Measurements from ENCODE around the gene WDR6.

The WDR6 gene

DNA sequence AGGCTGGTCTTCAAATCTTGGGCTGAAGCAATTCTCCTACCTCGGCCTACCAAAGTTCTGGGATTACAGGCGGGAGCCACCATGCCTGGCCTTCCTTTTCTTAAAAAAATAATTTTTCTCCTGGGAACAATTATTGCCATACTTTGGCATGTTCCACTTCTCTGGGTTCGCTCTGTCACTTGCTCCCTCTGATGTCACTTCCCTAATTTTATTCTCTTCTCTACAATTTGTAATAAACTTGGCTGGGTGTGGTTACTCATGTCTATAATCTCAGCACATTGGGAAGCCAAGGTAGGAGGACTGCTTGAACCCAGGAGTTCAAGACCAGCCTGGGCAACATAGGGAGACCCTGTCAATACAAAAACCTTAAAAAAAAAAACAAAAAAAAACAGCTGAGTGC lies 28.1 kb downstream of the WDR6 start:
- TF ChIP-seq MYC (IDR thresholded peaks at IDR 0.05; ENCODE audit: low read depth, low read length) = no peak
- TF ChIP-seq, protein P1, sequence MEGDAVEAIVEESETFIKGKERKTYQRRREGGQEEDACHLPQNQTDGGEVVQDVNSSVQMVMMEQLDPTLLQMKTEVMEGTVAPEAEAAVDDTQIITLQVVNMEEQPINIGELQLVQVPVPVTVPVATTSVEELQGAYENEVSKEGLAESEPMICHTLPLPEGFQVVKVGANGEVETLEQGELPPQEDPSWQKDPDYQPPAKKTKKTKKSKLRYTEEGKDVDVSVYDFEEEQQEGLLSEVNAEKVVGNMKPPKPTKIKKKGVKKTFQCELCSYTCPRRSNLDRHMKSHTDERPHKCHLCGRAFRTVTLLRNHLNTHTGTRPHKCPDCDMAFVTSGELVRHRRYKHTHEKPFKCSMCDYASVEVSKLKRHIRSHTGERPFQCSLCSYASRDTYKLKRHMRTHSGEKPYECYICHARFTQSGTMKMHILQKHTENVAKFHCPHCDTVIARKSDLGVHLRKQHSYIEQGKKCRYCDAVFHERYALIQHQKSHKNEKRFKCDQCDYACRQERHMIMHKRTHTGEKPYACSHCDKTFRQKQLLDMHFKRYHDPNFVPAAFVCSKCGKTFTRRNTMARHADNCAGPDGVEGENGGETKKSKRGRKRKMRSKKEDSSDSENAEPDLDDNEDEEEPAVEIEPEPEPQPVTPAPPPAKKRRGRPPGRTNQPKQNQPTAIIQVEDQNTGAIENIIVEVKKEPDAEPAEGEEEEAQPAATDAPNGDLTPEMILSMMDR (IDR thresholded peaks at IDR 0.05; ENCODE audit: low read depth, low read length) = no peak
- no peak for TF ChIP-seq MAX (IDR thresholded peaks at IDR 0.05; ENCODE audit: low read depth, low read length)
- TF ChIP-seq POLR2A (IDR thresholded peaks at IDR 0.05; ENCODE audit: extremely low read depth, insufficient read length) = no peak
- DNase-seq (ENCODE audit: low read depth) = no peak
- H3K4me3 ChIP-seq (ENCODE audit: low read depth, low read length) = no peak overlapping the region

DNA sequence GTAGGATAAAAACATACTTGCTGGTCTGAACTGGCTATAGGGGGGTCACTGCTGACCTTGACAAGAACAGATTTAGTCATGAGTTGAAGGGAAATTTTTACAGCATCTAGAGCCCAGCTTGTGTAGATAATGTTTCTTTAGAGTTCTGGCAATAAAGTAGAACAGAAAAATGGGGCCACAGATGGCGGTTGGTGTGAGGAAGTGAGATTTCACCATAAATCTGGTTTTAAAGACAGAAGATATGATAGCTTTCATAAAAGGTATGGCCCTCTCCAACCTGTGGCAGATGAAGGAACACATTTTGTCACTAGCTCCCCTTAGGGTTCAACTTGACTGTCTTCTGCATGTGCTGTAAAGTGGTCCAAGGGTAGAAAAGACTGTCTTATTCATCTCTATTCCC lies 46.4 kb downstream of the WDR6 start:
- H3K4me3 ChIP-seq (ENCODE audit: low read depth, low read length) = no peak overlapping the region
- no peak for DNase-seq (ENCODE audit: low read depth)
- no peak for TF ChIP-seq POLR2A (IDR thresholded peaks at IDR 0.05; ENCODE audit: extremely low read depth, insufficient read length)
- no peak for TF ChIP-seq MAX (IDR thresholded peaks at IDR 0.05; ENCODE audit: low read depth, low read length)
- no peak for TF ChIP-seq MYC (IDR thresholded peaks at IDR 0.05; ENCODE audit: low read depth, low read length)
- TF ChIP-seq, protein P1 (IDR thresholded peaks at IDR 0.05; ENCODE audit: low read depth, low read length) = no peak

- TF ChIP-seq POLR2A (IDR thresholded peaks at IDR 0.05; ENCODE audit: extremely low read depth, insufficient read length) (no peak), MYC (IDR thresholded peaks at IDR 0.05; ENCODE audit: low read depth, low read length) (no peak), MAX (IDR thresholded peaks at IDR 0.05; ENCODE audit: low read depth, low read length) (no peak)
- TF ChIP-seq, protein P1 (IDR thresholded peaks at IDR 0.05; ENCODE audit: low read depth, low read length) = no peak
- DNase-seq (ENCODE audit: low read depth) = no peak
- H3K4me3 ChIP-seq (ENCODE audit: low read depth, low read length) = no peak overlapping the region
These were observed 47.2 kb downstream of the WDR6 start for GRCh38 chr3:49054344-49054862.

GRCh38 chr3:49057268-49057667 lies 50.1 kb downstream of the WDR6 start:
- no peak for DNase-seq (ENCODE audit: low read depth)
- no peak overlapping the region for H3K4me3 ChIP-seq (ENCODE audit: low read depth, low read length)
- TF ChIP-seq, protein P1 (IDR thresholded peaks at IDR 0.05; ENCODE audit: low read depth, low read length) = no peak
- TF ChIP-seq MYC (IDR thresholded peaks at IDR 0.05; ENCODE audit: low read depth, low read length) = no peak
- TF ChIP-seq MAX (IDR thresholded peaks at IDR 0.05; ENCODE audit: low read depth, low read length) = no peak
- TF ChIP-seq POLR2A (IDR thresholded peaks at IDR 0.05; ENCODE audit: extremely low read depth, insufficient read length) = no peak

GRCh38 chr3:49058011-49058410 lies 50.8 kb downstream of the WDR6 start:
- TF ChIP-seq, protein P1 (IDR thresholded peaks at IDR 0.05; ENCODE audit: low read depth, low read length) = no peak
- TF ChIP-seq MYC (IDR thresholded peaks at IDR 0.05; ENCODE audit: low read depth, low read length) = no peak
- TF ChIP-seq MAX (IDR thresholded peaks at IDR 0.05; ENCODE audit: low read depth, low read length) = no peak
- no peak for TF ChIP-seq POLR2A (IDR thresholded peaks at IDR 0.05; ENCODE audit: extremely low read depth, insufficient read length)
- no peak for DNase-seq (ENCODE audit: low read depth)
- H3K4me3 ChIP-seq (ENCODE audit: low read depth, low read length) = no peak overlapping the region

Measured in NB4 (cell line).